IMR-90 (cell line): ENCODE data around the gene INAFM1.
A peak's percentile ranks its signal among the peaks of the same experiment; 100 is the strongest.

Source experiments
- BHLHE40 ChIP-seq: fragments of 150-350 bp; IDR thresholded peaks from 2 replicates; pipeline ENCODE4 v1.6.1; 2016; ENCODE audit warnings: mild to moderate bottlenecking, low read depth, low read length
- CEBPB ChIP-seq: IDR thresholded peaks from 2 replicates; pipeline ENCODE4 v1.6.1; 2012; ENCODE audit warnings: low read depth, low read length, improper control_type of control experiment
- FOS ChIP-seq: fragments of 150-350 bp; IDR thresholded peaks from 2 replicates; pipeline ENCODE4 v1.6.1; 2016; ENCODE audit warnings: low read depth, low read length
- MAFK ChIP-seq: IDR thresholded peaks from 2 replicates; pipeline ENCODE4 v1.6.1; 2012; ENCODE audit warnings: low read depth, low read length, improper control_type of control experiment
- MXI1 ChIP-seq: IDR thresholded peaks from 2 replicates; pipeline ENCODE4 v1.6.1; 2012; ENCODE audit warnings: low read depth, mild to moderate bottlenecking, low read length, moderate library complexity, borderline replicate concordance
- NFE2L2 ChIP-seq: fragments of 150-350 bp; IDR thresholded peaks from 2 replicates; pipeline ENCODE4 v1.6.1; 2016; ENCODE audit warnings: low read depth, mild to moderate bottlenecking, low read length
- POLR2A ChIP-seq: IDR thresholded peaks from 2 replicates; pipeline ENCODE4 v1.6.1; 2012; ENCODE audit warnings: mild to moderate bottlenecking, low read depth, low read length
- RAD21 ChIP-seq: IDR thresholded peaks from 2 replicates; pipeline ENCODE4 v1.6.1; 2012; ENCODE audit warnings: low read length, improper control_type of control experiment
- RCOR1 ChIP-seq: IDR thresholded peaks from 2 replicates; pipeline ENCODE4 v1.6.1; 2012; ENCODE audit warnings: mild to moderate bottlenecking, low read length, improper control_type of control experiment; ENCODE audit not compliant: insufficient replicate concordance
- RFX5 ChIP-seq: IDR thresholded peaks from 2 replicates; pipeline ENCODE4 v1.8.0; 2012; ENCODE audit warnings: low read depth, mild to moderate bottlenecking, low read length, moderate library complexity
- TF ChIP-seq, protein P1 (sequence below): conservative IDR thresholded peaks from 2 replicates; pipeline ENCODE4 v1.5.1; 2012; ENCODE audit warnings: mild to moderate bottlenecking, low read depth, low read length, improper control_type of control experiment

DNA sequence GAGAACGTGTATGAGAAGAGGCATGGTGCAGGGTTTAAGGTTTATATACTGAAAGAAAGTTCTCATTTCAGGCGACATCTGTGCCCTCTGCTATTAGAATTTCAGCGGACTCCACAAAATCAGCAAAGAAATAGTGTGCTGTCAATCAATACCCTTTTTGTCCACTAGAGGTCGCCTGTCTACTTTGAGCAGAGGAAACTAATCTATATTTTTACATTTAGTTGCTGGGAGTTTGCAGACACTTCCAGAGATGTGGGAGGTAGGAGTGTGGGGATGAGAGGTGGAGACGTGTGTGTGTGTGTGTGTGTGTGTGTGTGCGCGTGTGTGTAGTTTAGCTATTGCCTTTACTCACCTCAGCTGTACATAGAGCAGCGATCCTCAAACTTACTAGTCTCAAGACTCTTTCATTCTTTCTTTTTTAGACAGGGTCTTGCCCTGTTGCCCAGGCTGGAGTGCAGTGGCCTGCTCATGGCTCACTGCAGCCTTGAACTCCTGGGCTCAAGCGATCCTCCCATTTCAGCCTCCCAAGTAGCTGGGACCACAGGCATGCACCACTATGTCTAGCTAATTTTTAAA is 9.7 kb downstream of the INAFM1 start:
- no peak for TF ChIP-seq POLR2A
- TF ChIP-seq, protein P1, sequence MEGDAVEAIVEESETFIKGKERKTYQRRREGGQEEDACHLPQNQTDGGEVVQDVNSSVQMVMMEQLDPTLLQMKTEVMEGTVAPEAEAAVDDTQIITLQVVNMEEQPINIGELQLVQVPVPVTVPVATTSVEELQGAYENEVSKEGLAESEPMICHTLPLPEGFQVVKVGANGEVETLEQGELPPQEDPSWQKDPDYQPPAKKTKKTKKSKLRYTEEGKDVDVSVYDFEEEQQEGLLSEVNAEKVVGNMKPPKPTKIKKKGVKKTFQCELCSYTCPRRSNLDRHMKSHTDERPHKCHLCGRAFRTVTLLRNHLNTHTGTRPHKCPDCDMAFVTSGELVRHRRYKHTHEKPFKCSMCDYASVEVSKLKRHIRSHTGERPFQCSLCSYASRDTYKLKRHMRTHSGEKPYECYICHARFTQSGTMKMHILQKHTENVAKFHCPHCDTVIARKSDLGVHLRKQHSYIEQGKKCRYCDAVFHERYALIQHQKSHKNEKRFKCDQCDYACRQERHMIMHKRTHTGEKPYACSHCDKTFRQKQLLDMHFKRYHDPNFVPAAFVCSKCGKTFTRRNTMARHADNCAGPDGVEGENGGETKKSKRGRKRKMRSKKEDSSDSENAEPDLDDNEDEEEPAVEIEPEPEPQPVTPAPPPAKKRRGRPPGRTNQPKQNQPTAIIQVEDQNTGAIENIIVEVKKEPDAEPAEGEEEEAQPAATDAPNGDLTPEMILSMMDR: peak; percentile 82
- peak; percentile 61 for TF ChIP-seq RAD21
- no peak for TF ChIP-seq BHLHE40
- no peak for TF ChIP-seq CEBPB
- TF ChIP-seq NFE2L2: no peak
- no peak for TF ChIP-seq MAFK
- TF ChIP-seq MXI1: no peak
- no peak for TF ChIP-seq FOS
- no peak for TF ChIP-seq RCOR1
- no peak for TF ChIP-seq RFX5
